Stomach (tissue), 4 donors: ENCODE measurements around the gene KNG1.

Experiments used
- CTCF ChIP-seq, 7 experiments: fragments of 450-650 bp in 4 of 7; fragments of 200-600 bp in 3 of 7; sonication (generic) in 3 of 7; IDR thresholded peaks; one replicate each; pipeline ENCODE4 v1.5.1; 2016 to 2019; ENCODE audit warnings: antibody characterized with exemption in 7 of 7, control low read depth in 2 of 7, mild to moderate bottlenecking in 1 of 7
- POLR2AphosphoS5 ChIP-seq, 3 donors: sonication (generic); formaldehyde crosslinking; IDR thresholded peaks; one replicate each; pipeline ENCODE4 v1.6.1; 2016; ENCODE audit warnings: antibody characterized with exemption in 3 of 3

GRCh38 chr3:186671051-186671450 lies 46.1 kb upstream of the KNG1 start:
- TF ChIP-seq POLR2AphosphoS5 (IDR thresholded peaks at IDR 0.05), result no peak
- TF ChIP-seq CTCF (IDR thresholded peaks at IDR 0.05), result no peak
